Breast epithelium (tissue), 3 donors: ENCODE data around the gene CTSC.

Source experiments
- CTCF ChIP-seq, 3 donors: fragments of 450-650 bp; IDR thresholded peaks; one replicate each; pipeline ENCODE4 v1.5.1; 2016 to 2017; ENCODE audit warnings: antibody characterized with exemption in 3 of 3, mild to moderate bottlenecking in 3 of 3, moderate library complexity in 3 of 3
- POLR2A ChIP-seq: fragments of 450-650 bp; IDR thresholded peaks from one replicate; pipeline ENCODE4 v1.6.1; 2016; ENCODE audit warnings: antibody characterized with exemption, mild to moderate bottlenecking, moderate library complexity
- POLR2AphosphoS5 ChIP-seq, 3 donors: sonication (generic); formaldehyde crosslinking; IDR thresholded peaks; one replicate each; pipeline ENCODE4 v1.6.1; 2017; ENCODE audit warnings: antibody characterized with exemption in 3 of 3

GRCh38 chr11:88266157-88266556 lies 71.4 kb downstream of the CTSC start:
- TF ChIP-seq POLR2A (no peak), CTCF (IDR thresholded peaks at IDR 0.05) (no peak), POLR2AphosphoS5 (IDR thresholded peaks at IDR 0.05) (no peak)
